COLO829 (cell line): Measurements from ENCODE around the gene BAAT.

Experiments
- DNase-seq: peaks from one replicate; pipeline ENCODE4 v3.0.0; 2012; ENCODE audit warnings: low spot score

Gene BAAT

DNA sequence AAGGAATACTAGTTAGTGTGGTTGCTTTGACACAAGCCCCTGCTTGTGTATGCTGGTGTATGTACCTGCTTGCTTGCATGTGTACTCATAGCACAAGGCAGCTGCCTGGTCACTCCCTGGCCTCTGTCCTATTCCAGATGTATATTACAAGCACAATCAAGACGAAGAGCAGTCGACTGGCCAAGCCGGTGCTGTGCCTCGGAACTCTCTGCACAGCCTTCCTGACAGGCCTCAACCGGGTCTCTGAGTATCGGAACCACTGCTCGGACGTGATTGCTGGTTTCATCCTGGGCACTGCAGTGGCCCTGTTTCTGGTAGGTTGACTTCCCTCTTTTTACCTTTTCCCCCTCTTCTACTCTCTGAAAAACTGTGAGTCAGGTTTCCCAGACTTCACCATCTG is 72.1 kb downstream of the BAAT start:
- DNase-seq, result no peak

DNA sequence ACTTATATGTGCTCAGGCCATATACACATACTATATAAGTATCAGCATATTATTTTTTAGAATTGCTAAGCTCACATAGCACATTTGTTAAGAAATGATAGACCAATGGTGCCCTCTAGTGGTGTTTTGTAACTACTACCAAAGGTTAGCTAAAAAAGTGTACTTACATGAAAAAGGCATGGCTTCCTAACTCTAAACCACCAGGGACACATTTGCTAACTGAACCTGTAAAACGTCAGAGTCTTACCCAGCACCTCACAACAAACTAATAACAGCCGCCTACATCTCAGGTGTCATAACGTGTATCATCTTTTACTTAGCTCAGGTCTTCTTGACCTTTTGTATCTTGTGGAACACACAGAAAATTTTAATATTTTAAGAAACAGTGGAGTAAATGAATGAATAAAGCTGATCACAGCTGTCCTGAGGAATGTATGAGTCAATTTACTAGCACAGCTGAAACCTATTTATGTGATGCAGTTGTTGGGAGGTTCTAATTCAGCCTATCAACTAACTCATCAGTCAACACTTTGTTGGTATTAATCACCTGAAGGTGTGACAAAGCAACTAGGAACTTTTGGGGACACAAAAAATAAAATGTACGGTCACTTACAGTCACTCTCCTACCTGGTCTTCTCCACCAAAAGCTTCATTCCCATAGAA is 72.9 kb downstream of the BAAT start:
- DNase-seq, result peak; percentile 82

DNA sequence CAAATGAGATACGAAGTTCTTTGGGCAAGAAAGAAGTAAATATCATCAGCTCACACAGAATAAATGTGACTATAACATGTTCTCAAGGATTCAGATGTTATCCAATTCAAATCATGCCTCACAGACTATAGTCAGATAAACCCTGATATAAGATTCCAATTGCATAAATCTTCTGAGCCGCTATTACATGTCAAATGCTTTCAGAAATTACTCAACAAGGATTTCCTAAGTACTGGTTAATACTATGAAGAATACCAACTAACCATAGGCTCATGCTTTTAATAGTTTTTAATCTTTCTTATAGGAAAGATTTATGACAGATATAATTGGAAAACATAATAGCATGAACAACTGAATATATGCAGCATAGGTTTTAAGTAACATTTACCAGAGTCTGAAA is 73.6 kb downstream of the BAAT start:
- DNase-seq, result no peak
